ENCODE data around the gene NR6A1. TPM values are rescaled to one million over a fixed set of nuclear protein-coding genes. Genes with fewer than 3 reads are reported as not detected.

The NR6A1 gene
- total RNA-seq, 1 donor from 2014 or later = 0.53 TPM

DNA sequence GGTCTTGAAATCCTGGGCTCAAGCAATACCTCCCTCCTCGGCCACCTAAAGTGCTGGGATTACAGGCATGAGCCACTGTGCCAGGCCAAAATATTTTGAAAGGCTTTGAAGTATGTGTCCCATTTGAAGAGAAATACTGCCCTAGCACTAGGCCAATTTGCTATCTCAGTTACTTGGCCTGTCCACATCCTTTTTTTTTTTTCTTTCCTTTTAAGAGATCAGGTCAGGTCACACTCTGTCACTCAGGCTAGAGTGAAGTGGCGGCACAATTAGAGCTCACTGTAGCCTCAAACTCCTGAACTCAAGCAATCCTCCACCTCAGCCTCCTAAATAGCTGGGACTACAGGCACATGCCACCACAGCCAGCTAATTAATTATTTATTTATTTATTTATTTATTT lies 84.2 kb downstream of the NR6A1 start:
- no peaks in the 10 kb centered on the region for H3K9me3 ChIP-seq
- intact Hi-C loops (cut with DNase I) = no loop called here
- H3K4me1 ChIP-seq = no peaks in the 10 kb centered on the region
- H3K27ac ChIP-seq = no peak overlapping the region
- TF ChIP-seq, protein P1, sequence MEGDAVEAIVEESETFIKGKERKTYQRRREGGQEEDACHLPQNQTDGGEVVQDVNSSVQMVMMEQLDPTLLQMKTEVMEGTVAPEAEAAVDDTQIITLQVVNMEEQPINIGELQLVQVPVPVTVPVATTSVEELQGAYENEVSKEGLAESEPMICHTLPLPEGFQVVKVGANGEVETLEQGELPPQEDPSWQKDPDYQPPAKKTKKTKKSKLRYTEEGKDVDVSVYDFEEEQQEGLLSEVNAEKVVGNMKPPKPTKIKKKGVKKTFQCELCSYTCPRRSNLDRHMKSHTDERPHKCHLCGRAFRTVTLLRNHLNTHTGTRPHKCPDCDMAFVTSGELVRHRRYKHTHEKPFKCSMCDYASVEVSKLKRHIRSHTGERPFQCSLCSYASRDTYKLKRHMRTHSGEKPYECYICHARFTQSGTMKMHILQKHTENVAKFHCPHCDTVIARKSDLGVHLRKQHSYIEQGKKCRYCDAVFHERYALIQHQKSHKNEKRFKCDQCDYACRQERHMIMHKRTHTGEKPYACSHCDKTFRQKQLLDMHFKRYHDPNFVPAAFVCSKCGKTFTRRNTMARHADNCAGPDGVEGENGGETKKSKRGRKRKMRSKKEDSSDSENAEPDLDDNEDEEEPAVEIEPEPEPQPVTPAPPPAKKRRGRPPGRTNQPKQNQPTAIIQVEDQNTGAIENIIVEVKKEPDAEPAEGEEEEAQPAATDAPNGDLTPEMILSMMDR (IDR thresholded peaks at IDR 0.05) = no peak
- H3K27me3 ChIP-seq = no peaks in the 10 kb centered on the region
- H3K36me3 ChIP-seq = no peaks in the 10 kb centered on the region
- no peak overlapping the region for H3K4me3 ChIP-seq
- DNase-seq (ENCODE audit: low spot score in 2 of 2) = no peak

DNA sequence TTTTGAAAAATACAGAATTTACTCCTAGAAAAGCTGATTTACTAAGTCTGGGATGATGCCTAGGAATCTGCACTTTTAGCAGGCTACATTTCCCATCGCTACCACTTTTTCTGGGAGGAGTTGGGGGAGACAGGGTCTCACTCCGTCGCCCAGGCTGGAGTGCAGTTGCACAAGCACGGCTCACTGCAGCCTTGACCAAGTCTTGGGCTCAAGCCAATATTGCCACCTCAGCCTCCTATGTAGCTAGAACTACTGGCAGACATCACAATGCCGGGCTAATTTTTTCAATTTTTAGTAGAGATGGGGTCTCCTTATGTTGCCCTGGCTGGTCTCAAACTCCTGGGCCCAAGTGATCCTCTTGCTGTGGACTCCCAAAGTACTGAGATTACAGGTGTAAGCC lies 85.9 kb downstream of the NR6A1 start:
- no peaks in the 10 kb centered on the region for H3K9me3 ChIP-seq
- no peaks in the 10 kb centered on the region for H3K36me3 ChIP-seq
- no peak overlapping the region for H3K4me3 ChIP-seq
- TF ChIP-seq, protein P1 (IDR thresholded peaks at IDR 0.05) = no peak
- intact Hi-C loops (cut with DNase I) = no loop called here
- H3K4me1 ChIP-seq = no peaks in the 10 kb centered on the region
- no peak overlapping the region for H3K27ac ChIP-seq
- no peak for DNase-seq (ENCODE audit: low spot score in 2 of 2)
- no peaks in the 10 kb centered on the region for H3K27me3 ChIP-seq

DNA sequence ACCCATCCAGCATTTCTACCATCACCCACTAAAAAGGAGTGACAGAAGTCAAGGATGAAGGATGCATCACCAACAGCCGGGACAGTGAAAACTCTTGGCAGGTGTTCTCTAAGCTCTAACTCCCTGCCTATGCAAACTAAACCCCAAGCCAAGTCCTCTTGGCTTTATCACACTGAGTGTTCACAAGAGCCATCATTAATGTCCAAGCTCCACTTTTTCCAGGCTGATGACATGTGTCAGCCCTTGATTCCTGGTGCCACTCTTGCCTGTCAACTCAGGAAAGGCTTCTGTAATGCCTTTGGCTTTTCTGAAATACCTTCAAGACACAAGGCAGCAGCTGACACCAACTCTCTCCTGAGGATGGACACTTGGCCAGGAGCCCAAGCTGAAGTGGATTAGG lies 86.9 kb downstream of the NR6A1 start:
- Histone ChIP-seq H3K27me3 (no peaks in the 10 kb centered on the region), H3K9me3 (no peaks in the 10 kb centered on the region), H3K36me3 (no peaks in the 10 kb centered on the region), H3K27ac (no peak overlapping the region), H3K4me1 (no peaks in the 10 kb centered on the region), H3K4me3 (no peak overlapping the region)
- TF ChIP-seq, protein P1 (IDR thresholded peaks at IDR 0.05) = no peak
- intact Hi-C loops (cut with DNase I) = no loop called here
- no peak for DNase-seq (ENCODE audit: low spot score in 2 of 2)

DNA sequence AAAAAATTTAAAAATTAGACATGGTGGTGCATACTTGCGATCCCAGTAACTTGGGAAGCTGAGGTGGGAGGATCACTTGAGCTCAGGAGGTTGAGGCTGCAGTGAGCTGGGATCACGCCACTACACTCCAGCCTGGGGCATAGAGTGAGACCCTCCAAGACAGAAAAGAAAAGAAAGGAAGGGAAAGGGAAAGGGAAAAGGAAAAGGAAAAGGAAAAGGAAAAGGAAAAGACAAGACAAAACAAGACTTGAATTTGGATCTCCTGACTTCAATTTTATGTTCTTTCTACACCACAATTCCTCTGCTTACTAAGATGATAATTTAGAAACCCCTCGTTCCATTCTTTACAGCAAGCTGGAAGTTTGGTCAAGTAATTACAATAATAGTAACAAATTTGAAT lies 88.1 kb downstream of the NR6A1 start:
- Histone ChIP-seq H3K27ac (no peak overlapping the region), H3K4me3 (no peak overlapping the region), H3K27me3 (no peaks in the 10 kb centered on the region), H3K4me1 (no peaks in the 10 kb centered on the region), H3K36me3 (no peaks in the 10 kb centered on the region), H3K9me3 (no peaks in the 10 kb centered on the region)
- intact Hi-C loops (cut with DNase I) = no loop called here
- TF ChIP-seq, protein P1 (IDR thresholded peaks at IDR 0.05) = no peak
- DNase-seq (ENCODE audit: low spot score in 2 of 2) = no peak

DNA sequence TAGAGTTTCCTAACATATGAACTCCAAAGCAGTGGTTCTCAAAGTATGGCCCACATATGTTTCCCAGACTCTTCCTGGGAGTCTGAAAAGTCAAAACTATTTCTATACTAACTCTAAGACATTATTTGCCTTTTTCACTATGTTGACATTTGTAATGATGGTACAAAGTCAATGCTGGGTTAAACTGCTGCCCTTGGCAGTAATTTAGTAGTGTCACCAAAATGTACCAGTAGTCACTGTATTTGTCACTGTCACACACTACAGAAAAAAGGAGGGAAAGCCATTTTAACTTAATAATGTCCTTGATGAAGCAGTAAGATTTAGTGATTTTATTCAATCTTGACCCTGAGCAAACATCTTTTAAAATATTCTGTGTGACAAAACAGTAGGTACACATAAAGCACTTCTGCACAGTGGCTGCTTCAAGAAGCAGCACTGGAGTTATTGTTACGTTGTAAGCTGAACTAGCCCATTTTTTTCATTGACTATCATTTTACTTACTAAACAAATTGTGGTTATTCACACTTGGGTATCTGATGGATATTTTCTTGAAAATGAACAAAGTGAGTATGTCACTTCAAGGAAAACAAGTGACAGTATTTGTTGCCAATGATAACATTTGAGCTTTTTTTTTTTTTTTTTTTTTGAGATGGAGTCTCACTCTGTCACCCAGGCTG lies 90.3 kb downstream of the NR6A1 start:
- TF ChIP-seq, protein P1 (IDR thresholded peaks at IDR 0.05) = no peak
- no peak overlapping the region for H3K4me3 ChIP-seq
- intact Hi-C loops (cut with DNase I) = no loop called here
- no peak overlapping the region for H3K27ac ChIP-seq
- no peak for DNase-seq (ENCODE audit: low spot score in 2 of 2)
- H3K27me3 ChIP-seq = no peaks in the 10 kb centered on the region
- no peaks in the 10 kb centered on the region for H3K36me3 ChIP-seq
- H3K9me3 ChIP-seq = no peaks in the 10 kb centered on the region
- H3K4me1 ChIP-seq = peaks cover 0 to 6% of the 10 kb centered on the region in 2 donors

DNA sequence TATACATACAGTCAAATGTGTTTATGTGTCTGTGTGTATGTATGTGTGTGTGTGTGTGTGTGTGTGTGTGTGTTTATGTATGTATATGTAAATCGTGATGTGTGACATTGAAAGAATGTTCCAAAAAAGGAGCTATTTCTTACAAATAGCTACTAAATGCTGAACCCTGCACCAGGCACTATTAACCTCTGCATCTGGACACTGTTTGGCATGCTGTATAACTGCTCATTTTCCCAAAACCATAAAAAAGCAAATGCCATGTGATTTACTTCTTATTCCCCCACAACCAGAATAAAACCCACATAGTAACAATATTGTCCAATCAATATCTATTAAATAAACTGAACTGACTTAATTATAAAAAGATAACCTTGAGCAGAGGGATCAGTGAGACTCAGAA lies 91.1 kb downstream of the NR6A1 start:
- intact Hi-C loops (cut with DNase I) = no loop called here
- Histone ChIP-seq H3K4me3 (no peak overlapping the region), H3K9me3 (no peaks in the 10 kb centered on the region), H3K4me1 (peaks cover 0 to 12% of the 10 kb centered on the region in 2 donors), H3K27ac (no peak overlapping the region), H3K36me3 (no peaks in the 10 kb centered on the region), H3K27me3 (no peaks in the 10 kb centered on the region)
- TF ChIP-seq, protein P1 (IDR thresholded peaks at IDR 0.05) = no peak
- DNase-seq (ENCODE audit: low spot score in 2 of 2) = no peak

Data from ascending aorta (tissue), 2 donors.